Natural killer cell treated with Interleukin-12 subunit alpha and Interleukin-12 subunit beta and Interleukin-15 and Interleukin-18, amount 100 ng/mL, for 72 hours (primary cell): ENCODE measurements around the gene B3GALNT2. TPM values are rescaled to one million over a fixed set of nuclear protein-coding genes. Genes with fewer than 3 reads are reported as not detected.
A peak's percentile ranks its signal among the peaks of the same experiment; 100 is the strongest.
"Not testable (repeated sequence)": the region's sequence is repeated elsewhere in the genome, so short reads cannot be mapped to it uniquely, and the experiment has no call there.

Source experiments
- ATAC-seq, 2 donors: fragments of 150-1000 bp; cut with Tn5 transposase in 1 of 2; sonication (Bioruptor Pico), chemical (Tn5 transposase) in 1 of 2; 2 replicates each; pipeline ENCODE4 v1.10.0; 2021
- DNase-seq: peaks from one replicate; pipeline ENCODE4 v3.0.0; 2022; ENCODE audit warnings: low spot score
- H3K27ac Mint-ChIP-seq, 2 donors: 1 replicate in 1 of 2; 2 replicates in 1 of 2; pipeline ENCODE4 v1.8.0; 2022; ENCODE audit warnings: mixed read lengths in 2 of 2, mild to moderate bottlenecking in 1 of 2, moderate library complexity in 1 of 2
- H3K27me3 Mint-ChIP-seq, 2 donors: 1 replicate in 1 of 2; 2 replicates in 1 of 2; pipeline ENCODE4 v1.8.0; 2022; ENCODE audit warnings: mixed read lengths in 2 of 2
- H3K36me3 Mint-ChIP-seq: one replicate; pipeline ENCODE4 v1.8.0; 2022; ENCODE audit warnings: mixed read lengths
- H3K4me1 Mint-ChIP-seq, 2 donors: 1 replicate in 1 of 2; 2 replicates in 1 of 2; pipeline ENCODE4 v1.8.0; 2022; ENCODE audit warnings: low read depth in 2 of 2, mixed read lengths in 2 of 2, mild to moderate bottlenecking in 1 of 2
- H3K4me3 Mint-ChIP-seq: one replicate; pipeline ENCODE4 v1.8.0; 2022; ENCODE audit warnings: mixed read lengths
- H3K9me3 Mint-ChIP-seq: 2 replicates; pipeline ENCODE4 v1.8.0; 2022; ENCODE audit warnings: mixed read lengths
- total RNA-seq, 2 donors: library from RNA; stranded (reverse); gene quantifications; one replicate each; pipeline ENCODE4 v1.2.3, GENCODE V29; 2022

B3GALNT2 gene
- total RNA-seq, 2 donors from 2014 or later = 10.3 to 25.9 TPM

DNA sequence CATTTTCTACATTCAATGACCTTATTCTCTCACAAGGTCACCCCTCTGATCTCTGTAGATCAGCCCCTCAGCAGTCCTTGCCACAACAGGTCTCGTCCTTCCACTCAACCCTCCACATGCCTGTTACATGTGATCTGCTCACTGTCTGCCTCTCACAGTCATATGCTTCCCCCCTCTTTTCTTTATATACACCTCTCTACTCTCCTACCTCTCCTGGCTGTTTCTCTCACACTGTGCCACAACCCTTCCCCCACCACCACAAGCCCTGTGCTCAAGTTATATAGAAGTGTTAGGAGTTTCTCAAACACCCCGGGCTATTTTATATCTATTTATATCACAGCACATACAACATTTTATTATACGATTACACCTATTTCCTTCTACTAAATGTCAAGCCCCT lies 12.6 kb downstream of the B3GALNT2 start:
- H3K9me3 Mint-ChIP-seq = no peaks in the 10 kb centered on the region
- no peak for ATAC-seq
- peaks cover 7% of the 10 kb centered on the region for H3K36me3 Mint-ChIP-seq
- H3K27me3 Mint-ChIP-seq = no peaks in the 10 kb centered on the region
- DNase-seq = no peak
- H3K27ac Mint-ChIP-seq = no peak overlapping the region
- peaks cover 7 to 9% of the 10 kb centered on the region in 2 donors for H3K4me1 Mint-ChIP-seq
- H3K4me3 Mint-ChIP-seq = no peak overlapping the region

DNA sequence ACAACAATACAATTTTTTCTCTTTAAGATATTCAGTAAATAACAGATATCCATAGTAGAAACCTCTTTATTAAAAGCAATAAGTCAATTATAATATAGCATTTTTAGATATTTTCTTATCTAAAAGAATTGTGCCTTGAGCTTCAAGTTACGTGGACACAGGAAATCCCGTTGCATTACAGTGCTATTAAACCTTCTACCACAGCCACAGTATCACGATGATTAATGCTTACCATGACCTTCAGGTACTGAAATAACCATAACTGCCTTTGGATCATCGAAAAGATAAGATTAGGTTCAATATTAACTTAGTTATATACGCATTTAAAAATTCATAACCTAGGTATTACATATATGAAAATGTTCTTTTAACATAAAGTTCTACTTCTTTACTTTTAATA lies 17.9 kb downstream of the B3GALNT2 start:
- Mint-ChIP-seq H3K4me1 (no peaks in the 10 kb centered on the region), H3K27ac (no peak overlapping the region), H3K9me3 (no peaks in the 10 kb centered on the region), H3K4me3 (no peak overlapping the region), H3K27me3 (no peaks in the 10 kb centered on the region), H3K36me3 (peaks cover 23% of the 10 kb centered on the region)
- ATAC-seq = no peak
- no peak for DNase-seq

DNA sequence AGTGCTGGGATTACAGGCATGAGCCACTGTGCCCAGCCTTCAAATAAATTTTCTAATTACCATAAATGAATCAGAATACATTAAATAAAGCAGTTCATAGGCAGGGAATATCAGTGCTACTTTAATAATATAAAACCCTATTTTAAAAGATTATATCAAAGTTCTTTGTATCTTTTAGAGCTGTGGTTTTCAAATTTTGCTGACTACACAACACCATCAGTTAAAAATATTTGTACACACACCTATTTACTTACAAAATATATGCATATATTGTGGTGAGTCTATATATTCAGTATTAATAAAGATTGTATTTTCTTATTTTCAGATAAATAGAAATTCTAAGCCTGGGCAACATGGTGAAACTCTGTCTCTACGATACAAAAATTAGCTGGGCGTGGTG lies 18.7 kb downstream of the B3GALNT2 start:
- H3K4me3 Mint-ChIP-seq = no peak overlapping the region
- no peaks in the 10 kb centered on the region for H3K27me3 Mint-ChIP-seq
- ATAC-seq = no peak
- H3K4me1 Mint-ChIP-seq = no peaks in the 10 kb centered on the region
- DNase-seq = no peak
- H3K36me3 Mint-ChIP-seq = peaks cover 23% of the 10 kb centered on the region
- H3K27ac Mint-ChIP-seq = no peak overlapping the region
- H3K9me3 Mint-ChIP-seq = no peaks in the 10 kb centered on the region

DNA sequence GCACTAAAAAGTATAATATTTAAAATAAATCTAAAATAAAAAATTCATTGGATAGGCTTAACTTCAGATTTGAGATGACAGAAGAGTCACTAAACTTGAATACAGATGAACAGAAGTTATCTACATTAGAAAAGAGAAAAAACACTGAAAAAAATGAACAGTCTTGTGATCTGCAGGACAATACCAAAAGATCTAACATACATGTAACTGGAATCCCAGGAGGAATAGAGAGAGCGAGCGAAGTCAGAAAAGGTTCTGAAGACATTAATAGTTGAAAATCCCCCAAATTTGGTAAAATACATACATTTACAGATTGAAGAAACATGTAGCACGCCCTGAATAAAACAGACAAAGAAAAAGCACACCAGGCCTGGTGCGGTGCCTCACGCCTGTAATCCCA lies 21.2 kb downstream of the B3GALNT2 start:
- Mint-ChIP-seq H3K27ac (no peak overlapping the region), H3K4me1 (no peaks in the 10 kb centered on the region), H3K27me3 (no peaks in the 10 kb centered on the region), H3K36me3 (peaks cover 23% of the 10 kb centered on the region), H3K9me3 (no peaks in the 10 kb centered on the region), H3K4me3 (no peak overlapping the region)
- DNase-seq = no peak
- no peak for ATAC-seq

DNA sequence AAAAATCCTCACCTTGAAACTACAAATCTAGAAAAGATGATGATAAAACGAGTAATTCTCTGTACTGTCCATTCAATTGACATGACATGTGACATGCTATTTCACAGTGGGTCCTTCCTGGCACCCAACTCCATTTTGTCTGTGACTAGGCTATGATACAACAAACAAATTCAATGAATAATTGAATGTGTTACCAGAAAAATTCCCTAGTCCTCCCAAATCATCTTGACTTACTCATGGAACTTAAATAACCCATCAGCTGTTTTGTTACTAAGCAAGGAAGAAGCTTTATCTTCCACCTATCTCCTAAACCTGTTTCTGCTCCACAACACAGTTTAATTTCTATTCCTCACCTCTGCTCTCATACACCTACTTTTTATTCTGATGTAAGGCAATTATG lies 30.4 kb downstream of the B3GALNT2 start:
- H3K36me3 Mint-ChIP-seq = no peaks in the 10 kb centered on the region
- no peaks in the 10 kb centered on the region for H3K9me3 Mint-ChIP-seq
- no peak overlapping the region for H3K4me3 Mint-ChIP-seq
- no peak for ATAC-seq
- H3K27me3 Mint-ChIP-seq = no peaks in the 10 kb centered on the region
- H3K27ac Mint-ChIP-seq = no peak overlapping the region
- no peaks in the 10 kb centered on the region for H3K4me1 Mint-ChIP-seq
- DNase-seq = no peak

DNA sequence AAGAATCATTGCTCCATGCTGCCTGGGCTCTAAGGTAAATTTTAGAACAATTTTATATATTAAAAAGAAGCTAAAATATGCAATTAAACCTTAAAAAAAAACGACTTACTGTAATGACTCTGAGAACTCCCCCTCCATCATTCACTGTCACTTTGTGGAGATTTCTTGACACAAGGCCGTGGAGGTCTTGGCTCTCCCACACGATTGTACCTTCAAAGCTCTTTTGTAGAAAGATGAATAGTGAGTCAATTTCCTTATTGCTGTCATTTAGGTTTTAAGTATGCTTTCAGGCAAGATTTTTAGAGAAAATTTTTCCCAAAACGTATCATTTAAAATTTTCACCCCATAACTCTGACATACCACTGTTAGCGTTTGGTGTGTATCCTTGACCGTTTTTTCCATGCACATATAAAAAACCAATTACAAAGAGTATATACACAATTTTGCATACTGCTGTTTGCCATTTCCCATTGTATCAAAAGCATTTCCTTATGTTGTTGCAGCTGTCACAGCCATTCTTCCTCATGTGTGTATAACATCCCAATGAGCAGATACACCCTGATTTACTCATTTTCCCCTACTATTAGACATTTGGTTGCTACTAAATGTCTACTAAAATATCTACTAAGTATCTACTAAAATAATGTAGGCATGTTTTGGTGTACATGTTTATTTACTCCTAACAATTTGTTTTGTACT lies 33.4 kb downstream of the B3GALNT2 start:
- Mint-ChIP-seq H3K4me1 (no peaks in the 10 kb centered on the region), H3K36me3 (no peaks in the 10 kb centered on the region), H3K27ac (no peak overlapping the region), H3K27me3 (no peaks in the 10 kb centered on the region), H3K4me3 (no peak overlapping the region), H3K9me3 (no peaks in the 10 kb centered on the region)
- ATAC-seq = no peak
- DNase-seq = no peak

DNA sequence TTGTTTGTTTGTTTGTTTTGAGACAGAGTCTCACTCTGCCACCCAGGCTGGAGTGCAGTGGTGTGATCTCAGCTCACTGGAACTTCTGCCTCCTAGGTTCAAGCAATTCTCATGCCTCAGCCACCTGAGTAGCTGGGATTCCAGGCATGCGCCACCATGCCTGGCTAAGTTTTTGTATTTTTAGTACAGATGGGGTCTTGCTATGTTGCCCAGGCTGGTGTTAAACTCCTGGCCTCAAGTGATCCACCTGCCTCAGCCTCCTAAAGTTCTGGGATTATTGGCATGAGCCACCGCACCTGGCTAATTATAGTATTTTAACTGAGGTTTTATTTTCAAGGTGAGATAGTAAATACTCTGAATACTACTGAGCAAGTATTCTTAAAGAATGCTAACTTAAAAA lies 34.4 kb downstream of the B3GALNT2 start:
- not testable (repeated sequence) for H3K9me3 Mint-ChIP-seq, H3K36me3 Mint-ChIP-seq, H3K4me1 Mint-ChIP-seq, ATAC-seq, H3K27ac Mint-ChIP-seq, DNase-seq, H3K27me3 Mint-ChIP-seq, H3K4me3 Mint-ChIP-seq

DNA sequence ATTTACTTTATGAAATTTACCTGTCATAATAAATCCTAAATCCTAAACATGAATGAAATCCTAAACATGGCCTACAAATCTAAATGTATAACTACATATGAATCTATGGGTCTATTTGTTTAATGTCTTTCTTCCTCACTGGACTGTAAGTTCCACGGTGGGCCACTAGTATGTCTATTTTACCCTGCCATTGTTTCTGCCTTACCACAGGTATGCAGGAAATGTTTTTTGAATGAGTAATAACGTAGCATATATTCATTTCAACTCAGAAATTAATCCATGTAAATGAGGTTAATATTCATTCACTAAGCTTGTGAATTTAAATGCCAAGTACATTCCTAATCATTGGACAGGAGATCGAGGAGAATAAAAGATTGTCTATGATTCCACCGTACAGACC lies 35.3 kb downstream of the B3GALNT2 start:
- no peaks in the 10 kb centered on the region for H3K4me1 Mint-ChIP-seq
- no peaks in the 10 kb centered on the region for H3K9me3 Mint-ChIP-seq
- no peak for DNase-seq
- H3K36me3 Mint-ChIP-seq = no peaks in the 10 kb centered on the region
- no peak overlapping the region for H3K4me3 Mint-ChIP-seq
- no peak for ATAC-seq
- H3K27ac Mint-ChIP-seq = no peak overlapping the region
- no peaks in the 10 kb centered on the region for H3K27me3 Mint-ChIP-seq

DNA sequence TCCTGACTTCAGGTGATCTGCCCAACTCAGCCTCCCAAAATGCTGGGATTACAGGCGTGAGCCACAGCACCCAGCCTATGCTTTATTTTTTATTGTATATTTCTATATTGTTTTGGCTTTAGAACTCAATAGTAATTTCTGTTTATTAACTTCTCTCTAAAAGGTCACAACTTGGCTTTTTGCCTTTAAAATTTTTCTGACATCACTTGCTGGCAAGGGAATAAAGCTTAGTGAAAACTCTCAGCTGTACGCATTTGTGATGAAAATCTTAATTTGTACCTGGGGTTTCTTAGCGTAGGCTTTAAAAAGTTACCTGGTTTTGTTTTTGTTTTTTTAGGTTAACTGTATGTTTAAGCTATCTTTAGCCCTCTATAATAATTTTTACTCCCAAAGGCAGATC lies 36.2 kb downstream of the B3GALNT2 start:
- Mint-ChIP-seq H3K36me3 (no peaks in the 10 kb centered on the region), H3K9me3 (no peaks in the 10 kb centered on the region), H3K27ac (no peak overlapping the region), H3K4me1 (no peaks in the 10 kb centered on the region), H3K4me3 (no peak overlapping the region), H3K27me3 (no peaks in the 10 kb centered on the region)
- DNase-seq = no peak
- ATAC-seq = no peak

DNA sequence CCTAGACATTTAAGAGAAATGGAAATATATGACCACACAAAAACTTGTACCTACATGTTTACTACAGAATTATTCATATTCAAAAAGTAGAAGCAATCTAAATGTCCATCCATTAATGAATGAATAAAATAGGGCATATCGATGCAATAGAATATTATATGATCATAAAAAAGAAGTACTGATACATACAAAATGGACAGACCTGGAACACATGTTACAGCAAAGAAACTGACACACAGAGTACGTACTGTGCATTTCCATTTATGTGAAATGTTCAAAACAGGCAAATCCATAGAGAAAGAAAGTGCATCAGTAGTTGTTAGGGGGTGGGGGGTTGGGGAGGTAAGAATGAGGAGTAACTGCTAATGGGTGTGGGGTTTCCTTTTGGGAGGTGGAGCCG lies 39.2 kb downstream of the B3GALNT2 start:
- Mint-ChIP-seq H3K4me1 (peaks cover 6 to 12% of the 10 kb centered on the region in 2 donors), H3K4me3 (no peak overlapping the region), H3K27me3 (no peaks in the 10 kb centered on the region), H3K27ac (no peak overlapping the region), H3K9me3 (no peaks in the 10 kb centered on the region), H3K36me3 (no peaks in the 10 kb centered on the region)
- ATAC-seq (no peak), DNase-seq (no peak)

DNA sequence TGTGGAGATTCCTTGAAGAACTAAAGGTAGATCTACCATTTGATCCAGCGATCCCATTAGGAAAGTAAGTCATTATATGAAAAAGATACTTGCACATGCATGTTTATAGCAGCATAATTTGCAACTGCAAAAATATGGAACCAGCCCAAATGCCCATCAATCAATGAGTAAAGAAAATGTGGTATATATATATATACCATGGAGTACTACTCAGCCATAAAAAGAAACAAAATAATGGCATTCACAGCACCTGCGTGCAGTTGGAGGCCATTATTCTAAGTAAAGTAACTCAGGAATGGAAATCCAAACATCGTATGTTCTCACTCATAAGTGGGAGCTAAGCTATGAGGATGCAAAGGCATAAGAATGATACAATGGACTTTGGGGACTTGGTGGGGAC lies 41.4 kb downstream of the B3GALNT2 start:
- not testable (repeated sequence) for H3K36me3 Mint-ChIP-seq, ATAC-seq, H3K9me3 Mint-ChIP-seq, H3K27me3 Mint-ChIP-seq, H3K27ac Mint-ChIP-seq, H3K4me3 Mint-ChIP-seq, DNase-seq
- H3K4me1 Mint-ChIP-seq = peaks cover 6 to 12% of the 10 kb centered on the region in 2 donors

DNA sequence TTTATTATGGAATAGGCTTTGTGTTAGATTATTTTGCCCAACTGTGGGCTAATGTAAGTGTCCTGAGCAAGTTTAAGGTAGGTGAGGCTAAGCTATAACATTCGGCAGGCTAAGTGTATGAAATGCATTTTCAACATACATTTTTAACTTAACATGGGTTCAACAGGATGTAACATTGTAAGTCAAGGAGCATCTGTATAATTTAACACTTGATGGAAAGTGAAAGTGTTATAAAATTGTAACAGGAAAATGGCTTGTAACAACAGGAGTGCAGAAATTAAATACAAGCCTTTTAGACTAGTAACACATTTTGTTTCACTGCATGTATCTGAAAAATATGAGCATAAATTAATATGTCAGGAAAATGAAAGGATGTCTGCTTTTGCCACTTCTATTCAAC lies 42.3 kb downstream of the B3GALNT2 start:
- Mint-ChIP-seq H3K4me3 (peak overlapping the region; percentile 33), H3K36me3 (no peaks in the 10 kb centered on the region), H3K4me1 (peaks cover 6 to 12% of the 10 kb centered on the region in 2 donors), H3K27me3 (no peaks in the 10 kb centered on the region), H3K27ac (peak overlapping the region in 1 of 2 donors; percentile 11), H3K9me3 (no peaks in the 10 kb centered on the region)
- DNase-seq (no peak), ATAC-seq (no peak)

DNA sequence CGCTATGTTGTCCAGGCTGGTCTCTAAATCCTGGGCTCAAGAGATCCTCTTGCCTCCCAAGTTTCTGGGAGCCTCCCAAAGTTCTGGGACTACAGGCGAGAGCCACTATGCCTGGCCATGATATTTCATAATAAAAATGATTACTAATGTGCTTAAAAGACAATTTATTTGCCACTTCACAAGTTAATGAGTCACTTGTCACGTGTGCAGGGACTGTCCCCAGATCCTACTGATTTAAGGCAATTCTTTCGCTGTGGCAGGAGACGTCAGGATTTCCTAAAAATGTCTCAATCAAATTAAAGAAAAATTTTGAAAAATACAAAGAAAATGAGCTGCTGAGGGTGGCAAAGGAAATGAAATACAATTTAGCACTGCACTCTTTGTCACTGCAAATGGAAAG lies 43.5 kb downstream of the B3GALNT2 start:
- H3K36me3 Mint-ChIP-seq = no peaks in the 10 kb centered on the region
- ATAC-seq (no peak), DNase-seq (no peak)
- no peak overlapping the region for H3K4me3 Mint-ChIP-seq
- no peak overlapping the region for H3K27ac Mint-ChIP-seq
- no peaks in the 10 kb centered on the region for H3K27me3 Mint-ChIP-seq
- H3K9me3 Mint-ChIP-seq = no peaks in the 10 kb centered on the region
- H3K4me1 Mint-ChIP-seq = peaks cover 6 to 12% of the 10 kb centered on the region in 2 donors

DNA sequence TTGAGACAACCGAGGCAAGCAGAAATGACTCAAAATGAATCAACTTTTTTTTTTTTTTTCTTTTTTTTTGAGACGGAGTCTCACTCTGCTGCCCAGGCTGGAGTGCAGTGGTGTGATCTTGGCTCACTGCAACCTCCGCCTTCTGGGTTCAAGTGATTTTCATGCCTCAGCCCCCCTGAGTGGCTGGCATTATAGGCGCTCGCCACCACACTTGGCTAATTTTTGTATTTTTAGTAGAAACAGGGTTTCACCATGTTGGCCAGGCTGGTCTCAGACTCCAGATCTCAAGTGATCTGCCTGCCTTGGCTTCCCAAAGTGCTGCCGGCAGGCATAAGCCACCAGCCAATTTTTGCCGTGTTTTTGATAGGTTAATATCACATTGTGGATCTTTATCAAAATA lies 46.4 kb downstream of the B3GALNT2 start:
- H3K9me3 Mint-ChIP-seq, H3K27me3 Mint-ChIP-seq, DNase-seq, H3K4me3 Mint-ChIP-seq, H3K27ac Mint-ChIP-seq, H3K36me3 Mint-ChIP-seq, ATAC-seq: not testable (repeated sequence)
- H3K4me1 Mint-ChIP-seq = peaks cover 6 to 12% of the 10 kb centered on the region in 2 donors

DNA sequence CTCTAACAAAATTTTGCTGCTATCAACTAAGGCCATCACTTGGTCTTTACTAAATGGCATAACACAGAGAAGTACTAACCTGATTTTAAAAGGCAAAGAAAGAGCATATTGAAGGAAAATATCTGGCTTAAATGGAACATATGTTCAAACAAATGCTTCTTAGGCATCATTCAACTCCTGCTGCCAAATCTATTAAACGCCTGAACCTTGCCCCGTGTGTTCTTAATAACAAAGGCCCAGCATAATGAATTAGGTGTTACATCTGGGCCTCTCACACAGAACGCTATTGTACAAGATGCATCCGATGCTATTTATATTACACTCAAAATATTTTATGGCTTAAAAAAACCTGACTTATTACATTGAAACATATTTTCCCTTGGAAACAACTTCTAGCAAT lies 48.4 kb downstream of the B3GALNT2 start:
- H3K27me3 Mint-ChIP-seq = no peaks in the 10 kb centered on the region
- no peak for DNase-seq
- H3K27ac Mint-ChIP-seq = no peak overlapping the region
- no peak overlapping the region for H3K4me3 Mint-ChIP-seq
- H3K4me1 Mint-ChIP-seq = no peaks in the 10 kb centered on the region
- H3K9me3 Mint-ChIP-seq = no peaks in the 10 kb centered on the region
- ATAC-seq = no peak
- no peaks in the 10 kb centered on the region for H3K36me3 Mint-ChIP-seq
